HCT116 (cell line): ENCODE measurements around the gene IGF2R.

Experiments used
- CTCF ChIP-seq, 3 experiments: fragments of 200-600 bp in 1 of 3; sonication (generic) in 1 of 3; IDR thresholded peaks in 2 of 3; conservative IDR thresholded peaks in 1 of 3; 2 replicates each; pipeline ENCODE4 v1.5.1; 2012 to 2017; ENCODE audit warnings: low read depth in 2 of 3, low read length in 2 of 3, antibody characterized with exemption in 1 of 3, borderline replicate concordance in 1 of 3, control low read depth in 1 of 3, mild to moderate bottlenecking in 1 of 3, mixed read lengths in 1 of 3, mixed run types in 1 of 3, moderate library complexity in 1 of 3; ENCODE audit not compliant: insufficient read depth in 1 of 3
- ELF1 ChIP-seq: IDR thresholded peaks from 2 replicates; pipeline ENCODE4 v1.6.1; 2012; ENCODE audit warnings: low read depth, borderline replicate concordance
- MAX ChIP-seq: IDR thresholded peaks from 2 replicates; pipeline ENCODE4 v1.6.1; 2012
- POLR2A ChIP-seq: IDR thresholded peaks from 2 replicates; pipeline ENCODE4 v1.7.0; 2011; ENCODE audit warnings: borderline replicate concordance; ENCODE audit not compliant: insufficient read depth, insufficient read length; ENCODE audit errors: extremely low read depth
- POLR2AphosphoS5 ChIP-seq: IDR thresholded peaks from 2 replicates; pipeline ENCODE4 v1.6.1; 2011; ENCODE audit warnings: mild to moderate bottlenecking, low read depth, low read length, moderate library complexity
- RAD21 ChIP-seq: IDR thresholded peaks from 2 replicates; pipeline ENCODE4 v1.6.1; 2012; ENCODE audit warnings: low read depth, mild to moderate bottlenecking
- REST ChIP-seq: IDR thresholded peaks from 2 replicates; pipeline ENCODE4 v1.6.1; 2012; ENCODE audit warnings: low read depth
- SRF ChIP-seq: IDR thresholded peaks from 2 replicates; pipeline ENCODE4 v1.6.1; 2012; ENCODE audit warnings: low read depth
- ZNF274 ChIP-seq: fragments of 200-500 bp; sonication (Bioruptor generic); IDR thresholded peaks from 2 replicates; pipeline ENCODE4 v1.6.1; 2014; ENCODE audit warnings: mild to moderate bottlenecking, low read depth, low read length, inconsistent platforms

GRCh38 chr6:160116411-160116810, 147.5 kb downstream of the IGF2R start:
- TF ChIP-seq CTCF (IDR thresholded peaks at IDR 0.05 in 2 of 3, conservative IDR thresholded peaks at IDR 0.05 in 1 of 3; ENCODE audit: borderline replicate concordance in 1 of 3, insufficient read depth in 1 of 3, low read depth in 2 of 3, low read length in 2 of 3) (no peak), POLR2AphosphoS5 (no peak), RAD21 (no peak), MAX (no peak), POLR2A (no peak), REST (no peak), SRF (no peak), ZNF274 (no peak), ELF1 (no peak)
